Ascending aorta (tissue), 2 donors: ENCODE results near the gene MRPL49. TPM values are rescaled to one million over a fixed set of nuclear protein-coding genes. Genes with fewer than 3 reads are reported as not detected.

Experiments
- DNase-seq, 2 donors: peaks; one replicate each; pipeline ENCODE4 v3.0.0-alpha.2; 2019; ENCODE audit warnings: low spot score in 2 of 2
- H3K27ac ChIP-seq, 2 donors: fragments of 200-600 bp; sonication (generic); one replicate each; pipeline ENCODE4 v1.5.1; 2016 to 2017; ENCODE audit warnings: mild to moderate bottlenecking in 1 of 2
- H3K27me3 ChIP-seq: fragments of 200-600 bp; sonication (generic); one replicate; pipeline ENCODE4 v1.5.1; 2017
- H3K36me3 ChIP-seq, 2 donors: fragments of 200-600 bp; sonication (generic); one replicate each; pipeline ENCODE4 v1.5.1; 2016
- H3K4me1 ChIP-seq, 2 donors: fragments of 200-600 bp; sonication (generic); one replicate each; pipeline ENCODE4 v1.5.1; 2016 to 2017; ENCODE audit warnings: mild to moderate bottlenecking in 1 of 2
- H3K4me3 ChIP-seq, 2 donors: fragments of 200-600 bp; sonication (generic); one replicate each; pipeline ENCODE4 v1.5.1; 2016 to 2017; ENCODE audit warnings: mild to moderate bottlenecking in 1 of 2
- H3K9me3 ChIP-seq, 2 donors: fragments of 200-600 bp; sonication (generic); one replicate each; pipeline ENCODE4 v1.5.1; 2016
- intact Hi-C: fragments of 100-400 bp; cut with DNase I; formaldehyde crosslinking; loops from one replicate; pipeline ENCODE4 v1.15.1; 2023
- total RNA-seq: library from RNA; depleted of rRNA; stranded (reverse); fragments of >200 nt; gene quantifications from one replicate; pipeline ENCODE4 v1.1.0, GENCODE V29; 2016
- TF ChIP-seq, protein P1 (sequence below), 3 experiments: fragments of 200-600 bp in 2 of 3; fragments of 450-650 bp in 1 of 3; sonication (generic) in 2 of 3; IDR thresholded peaks; one replicate each; pipeline ENCODE4 v1.5.1; 2016 to 2019; ENCODE audit warnings: antibody characterized with exemption in 3 of 3, mild to moderate bottlenecking in 1 of 3, moderate library complexity in 1 of 3

Gene MRPL49
- total RNA-seq, 1 donor from 2014 or later, result 43.2 TPM

DNA sequence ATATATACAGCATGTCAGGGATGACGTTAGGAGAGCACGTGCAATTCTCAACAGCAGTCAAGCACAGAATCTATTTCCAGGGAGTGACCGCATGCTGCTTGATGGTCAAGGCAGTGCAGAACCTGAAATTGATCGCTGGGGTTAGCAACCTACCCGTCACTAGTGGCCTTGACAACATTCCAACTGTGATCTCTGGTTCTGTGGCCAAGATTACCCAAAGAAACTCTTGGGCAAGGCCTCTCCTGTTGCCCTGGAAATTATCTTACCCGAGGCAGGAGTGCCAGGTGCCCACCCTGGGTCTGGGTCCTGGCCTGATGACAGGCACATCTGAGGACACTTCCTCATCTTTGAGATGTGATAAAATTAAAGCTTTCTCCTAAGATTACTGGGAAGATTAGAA is 8.3 kb upstream of the MRPL49 start:
- TF ChIP-seq, protein P1, sequence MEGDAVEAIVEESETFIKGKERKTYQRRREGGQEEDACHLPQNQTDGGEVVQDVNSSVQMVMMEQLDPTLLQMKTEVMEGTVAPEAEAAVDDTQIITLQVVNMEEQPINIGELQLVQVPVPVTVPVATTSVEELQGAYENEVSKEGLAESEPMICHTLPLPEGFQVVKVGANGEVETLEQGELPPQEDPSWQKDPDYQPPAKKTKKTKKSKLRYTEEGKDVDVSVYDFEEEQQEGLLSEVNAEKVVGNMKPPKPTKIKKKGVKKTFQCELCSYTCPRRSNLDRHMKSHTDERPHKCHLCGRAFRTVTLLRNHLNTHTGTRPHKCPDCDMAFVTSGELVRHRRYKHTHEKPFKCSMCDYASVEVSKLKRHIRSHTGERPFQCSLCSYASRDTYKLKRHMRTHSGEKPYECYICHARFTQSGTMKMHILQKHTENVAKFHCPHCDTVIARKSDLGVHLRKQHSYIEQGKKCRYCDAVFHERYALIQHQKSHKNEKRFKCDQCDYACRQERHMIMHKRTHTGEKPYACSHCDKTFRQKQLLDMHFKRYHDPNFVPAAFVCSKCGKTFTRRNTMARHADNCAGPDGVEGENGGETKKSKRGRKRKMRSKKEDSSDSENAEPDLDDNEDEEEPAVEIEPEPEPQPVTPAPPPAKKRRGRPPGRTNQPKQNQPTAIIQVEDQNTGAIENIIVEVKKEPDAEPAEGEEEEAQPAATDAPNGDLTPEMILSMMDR (IDR thresholded peaks at IDR 0.05), result no peak
- no peak overlapping the region for H3K27ac ChIP-seq

DNA sequence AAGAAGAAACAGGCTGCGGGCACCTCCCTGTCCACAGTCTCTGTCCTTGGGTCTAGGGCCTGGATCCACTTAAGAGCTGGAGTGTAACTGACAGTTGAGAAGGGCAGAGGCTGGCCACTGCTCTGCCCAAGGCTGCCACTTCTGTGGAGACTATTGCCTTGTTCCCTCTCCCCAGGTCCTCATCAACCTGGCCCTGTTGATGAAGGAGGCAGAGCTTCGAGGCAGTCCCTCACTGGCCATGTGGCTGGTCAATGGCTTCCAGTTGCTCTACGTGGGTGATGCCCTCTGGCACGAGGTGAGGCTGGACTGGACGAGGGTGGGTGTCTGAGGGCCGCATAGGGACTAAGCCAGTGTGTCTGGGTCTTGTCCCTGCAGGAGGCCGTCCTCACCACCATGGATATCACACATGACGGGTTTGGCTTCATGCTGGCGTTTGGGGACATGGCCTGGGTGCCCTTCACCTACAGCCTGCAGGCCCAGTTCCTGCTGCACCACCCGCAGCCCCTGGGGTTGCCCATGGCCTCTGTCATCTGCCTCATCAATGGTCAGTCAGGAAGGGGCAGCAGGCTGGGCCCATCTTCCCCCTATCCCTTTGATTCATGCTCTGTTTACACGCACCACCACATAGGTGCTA is 7.5 kb upstream of the MRPL49 start:
- Histone ChIP-seq H3K27me3 (no peaks in the 10 kb centered on the region), H3K36me3 (peaks cover 2 to 29% of the 10 kb centered on the region in 2 donors), H3K27ac (no peak overlapping the region), H3K4me1 (peaks cover 25 to 38% of the 10 kb centered on the region in 2 donors), H3K9me3 (no peaks in the 10 kb centered on the region), H3K4me3 (no peak overlapping the region)
- no peak for DNase-seq
- intact Hi-C loops, result loop anchor here (5.0 to 10.0 kb wide), 2 partner anchors 197 to 260 kb away; partner anchors contain the start of gene ATG2A
- TF ChIP-seq, protein P1 (IDR thresholded peaks at IDR 0.05), result no peak

More for the DNA sequence above, 8.3 kb upstream of the MRPL49 start:
- H3K27me3 ChIP-seq, result no peaks in the 10 kb centered on the region
- H3K4me1 ChIP-seq, result peaks cover 25 to 38% of the 10 kb centered on the region in 2 donors
- H3K4me3 ChIP-seq, result no peak overlapping the region
- no peaks in the 10 kb centered on the region for H3K9me3 ChIP-seq
- DNase-seq, result no peak
- H3K36me3 ChIP-seq, result peaks cover 10 to 28% of the 10 kb centered on the region in 2 donors
- intact Hi-C loops, result loop anchor here (10.0 kb wide), 1 partner anchor 259 kb away; no protein-coding TSS in a partner anchor

DNA sequence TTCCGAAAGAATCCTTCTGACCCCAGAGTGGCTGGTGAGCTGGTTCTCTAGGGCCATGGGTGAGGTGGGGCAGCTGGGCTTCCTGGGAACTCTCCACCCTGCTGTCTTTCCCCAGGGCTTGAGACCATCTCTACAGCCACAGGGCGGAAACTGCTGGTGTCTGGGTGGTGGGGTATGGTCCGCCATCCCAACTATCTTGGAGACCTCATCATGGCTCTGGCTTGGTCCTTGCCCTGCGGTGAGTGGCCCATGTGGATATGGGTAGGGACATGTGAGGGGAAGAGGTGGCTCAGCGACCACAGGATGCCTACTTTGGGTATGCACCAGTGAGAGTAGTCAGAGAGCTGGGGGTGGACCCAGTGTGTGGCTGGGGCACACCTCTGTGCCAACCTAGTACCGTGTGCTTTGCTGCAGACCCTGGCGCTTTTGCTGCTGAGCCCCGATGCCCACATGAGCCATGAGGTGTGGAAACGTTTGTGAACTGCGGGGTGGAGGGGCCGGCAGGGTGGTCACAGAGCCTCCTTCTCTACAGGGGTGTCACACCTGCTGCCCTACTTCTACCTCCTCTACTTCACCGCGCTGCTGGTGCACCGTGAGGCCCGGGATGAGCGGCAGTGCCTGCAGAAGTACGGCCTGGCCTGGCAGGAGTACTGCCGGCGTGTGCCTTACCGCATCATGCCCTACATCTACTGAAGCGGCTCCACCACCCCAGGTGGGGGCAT is 6.6 kb upstream of the MRPL49 start:
- DNase-seq, result no peak

DNA sequence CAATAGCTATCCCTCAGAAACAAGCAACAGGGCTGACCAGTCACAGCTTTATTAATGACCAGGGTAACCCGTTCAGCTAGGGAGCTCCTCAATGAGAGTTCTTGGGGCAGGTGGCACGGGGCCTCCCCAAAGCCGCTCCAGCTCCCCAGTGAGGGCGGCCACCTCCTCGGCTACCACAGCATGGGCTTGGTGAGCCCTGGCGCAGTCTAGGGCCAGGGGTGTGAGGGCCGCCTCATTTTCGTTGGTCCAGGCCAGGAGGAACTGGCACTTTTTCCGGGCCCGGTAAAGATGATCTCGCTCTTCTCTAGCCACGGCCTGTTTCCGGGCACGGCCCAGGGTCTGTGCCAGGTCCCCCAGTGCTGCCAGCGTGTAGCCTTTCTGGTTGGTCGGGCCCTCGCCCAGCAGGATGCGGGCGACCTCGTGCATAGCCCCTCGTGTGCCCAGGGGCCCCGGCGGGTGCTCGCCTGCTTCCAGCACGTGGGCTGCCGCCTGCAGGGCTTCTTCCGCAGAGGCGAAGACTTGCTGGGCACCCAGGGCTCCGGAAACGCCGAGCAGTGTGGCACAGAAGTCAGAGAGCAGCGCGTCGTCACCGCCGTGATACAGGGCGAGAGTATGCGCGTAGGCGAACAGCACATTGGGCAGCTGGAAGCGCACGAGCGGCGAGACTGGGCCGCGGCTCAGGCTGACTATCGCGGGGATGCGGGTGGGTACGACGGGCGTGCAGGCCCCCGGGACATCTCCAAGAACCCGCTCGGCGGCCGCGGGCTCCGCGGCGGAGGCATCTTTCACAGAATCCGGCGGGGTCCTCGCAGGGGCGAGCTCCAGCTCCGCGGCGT is 5.5 kb upstream of the MRPL49 start:
- Histone ChIP-seq H3K4me1 (peaks cover 26 to 40% of the 10 kb centered on the region in 2 donors), H3K27ac (peak overlapping the region; percentile 71 to 93), H3K4me3 (peak overlapping the region; percentile 87 to 97), H3K27me3 (no peaks in the 10 kb centered on the region), H3K36me3 (peaks cover 16 to 43% of the 10 kb centered on the region in 2 donors), H3K9me3 (no peaks in the 10 kb centered on the region)
- intact Hi-C loops, result loop anchor here (1.0 to 10.0 kb wide), 5 partner anchors 20 to 262 kb away; partner anchors contain the start of genes ATG2A, CDCA5, VPS51 and ZFPL1
- DNase-seq, result no peak
- TF ChIP-seq, protein P1 (IDR thresholded peaks at IDR 0.05), result no peak

More for the DNA sequence above, 6.6 kb upstream of the MRPL49 start:
- H3K27me3 ChIP-seq, result no peaks in the 10 kb centered on the region
- no peaks in the 10 kb centered on the region for H3K9me3 ChIP-seq
- H3K27ac ChIP-seq, result no peak overlapping the region
- peaks cover 23 to 37% of the 10 kb centered on the region in 2 donors for H3K4me1 ChIP-seq
- H3K4me3 ChIP-seq, result peak overlapping the region in 1 of 2 donors; percentile 87
- intact Hi-C loops, result loop anchor here (5.0 to 10.0 kb wide), 2 partner anchors 198 to 261 kb away; partner anchors contain the start of gene ATG2A
- TF ChIP-seq, protein P1 (IDR thresholded peaks at IDR 0.05), result no peak
- H3K36me3 ChIP-seq, result peaks cover 9 to 35% of the 10 kb centered on the region in 2 donors
